K562 (cell line): ENCODE measurements around the gene IQGAP3. TPM values are rescaled to one million over a fixed set of nuclear protein-coding genes. Genes with fewer than 3 reads are reported as not detected.

Experiments used
- ATAC-seq: fragments of 200-7000 bp; cut with Tn5 transposase; 3 replicates; pipeline ENCODE4 v1.9.1; 2020; ENCODE audit warnings: moderate library complexity
- BruUV-seq: library from RNA; stranded (reverse); fragments of 400-500 nt; replicated peaks from 2 replicates; lab custom pipeline; 2021; lab: Mats Ljungman, UMichigan
- CTCF ChIA-PET: fragments of 300-600 bp; formaldehyde crosslinking; extraction: SDS; loops from one replicate; lab custom pipeline; 2021; ENCODE audit warnings: low intra/inter-chr PET ratio; lab: Yijun Ruan, JAX
- POLR2A ChIA-PET: fragments of 300-600, 350-650 bp; sonication (Branson Sonifier 250); formaldehyde crosslinking; extraction: SDS; loops from one replicate; lab custom pipeline; 2021; ENCODE audit warnings: antibody characterized with exemption, inconsistent platforms; lab: Yijun Ruan, JAX
- DNase-seq, 4 experiments: peaks; one replicate each; pipeline versions ENCODE4 v3.0.0 to v3.0.0-alpha.2; 2011 to 2018; ENCODE audit warnings: low spot score in 3 of 4, mixed read lengths in 3 of 4; ENCODE audit errors: extremely low read depth in 1 of 4
- FAIRE-seq: peaks from 2 replicates; lab custom pipeline; 2011; peaks lifted over from hg19 to GRCh38; lab: Jason Lieb, UNC
- H2AFZ ChIP-seq: 2 replicates; pipeline ENCODE4 v1.6.0; 2011; ENCODE audit warnings: low read depth, low read length, control low read depth, inconsistent platforms
- H3K27ac ChIP-seq: fragments of 200-600 bp; 3 replicates; pipeline ENCODE4 v1.8.0; 2011; ENCODE audit warnings: low read depth, mild to moderate bottlenecking, control low read depth, inconsistent platforms, low read length, moderate library complexity, mixed read lengths; ENCODE audit errors: extremely low read depth
- H3K27me3 ChIP-seq, 2 experiments: fragments of 300-600 bp in 1 of 2; 2 replicates in 1 of 2; 3 replicates in 1 of 2; pipeline versions ENCODE4 v1.6.0 to v1.8.0; 2011; ENCODE audit warnings: inconsistent platforms in 2 of 2, low read length in 2 of 2, mild to moderate bottlenecking in 1 of 2, mixed read lengths in 1 of 2, moderate library complexity in 1 of 2; ENCODE audit not compliant: control insufficient read depth in 2 of 2, insufficient read depth in 2 of 2
- H3K36me3 ChIP-seq: fragments of 300-600 bp; 3 replicates; pipeline ENCODE4 v1.8.0; 2011; ENCODE audit warnings: mild to moderate bottlenecking, low read length, inconsistent platforms; ENCODE audit not compliant: control insufficient read depth, insufficient read depth
- H3K4me1 ChIP-seq, 2 experiments: fragments of 200-600 bp in 1 of 2; replicated peaks in 1 of 2; 2 replicates in 1 of 2; 3 replicates in 1 of 2; pipeline versions ENCODE4 v1.5.1 to v1.8.0; 2011; ENCODE audit warnings: inconsistent platforms in 2 of 2, low read length in 2 of 2, mild to moderate bottlenecking in 1 of 2, mixed read lengths in 1 of 2, moderate library complexity in 1 of 2; ENCODE audit not compliant: control insufficient read depth in 2 of 2, insufficient read depth in 2 of 2
- H3K4me2 ChIP-seq: 2 replicates; pipeline ENCODE4 v1.6.1; 2011; ENCODE audit warnings: low read length, control low read depth, inconsistent platforms, mixed read lengths; ENCODE audit not compliant: insufficient read depth
- H3K4me3 ChIP-seq: fragments of 200-600 bp; sonication (generic), shearing (Covaris generic); 2 replicates; pipeline ENCODE4 v1.5.1; 2016; ENCODE audit warnings: control low read depth, inconsistent platforms
- H3K79me2 ChIP-seq: fragments of 200-600 bp; 3 replicates; pipeline ENCODE4 v1.8.0; 2011; ENCODE audit warnings: low read length, inconsistent platforms; ENCODE audit not compliant: control insufficient read depth, insufficient read depth
- H3K9ac ChIP-seq, 2 experiments: 2 replicates each; pipeline versions ENCODE4 v1.6.0 to v1.6.1; 2011; ENCODE audit warnings: low read depth in 2 of 2, low read length in 2 of 2, control low read depth in 1 of 2, inconsistent platforms in 1 of 2, mild to moderate bottlenecking in 1 of 2, mixed read lengths in 1 of 2; ENCODE audit not compliant: insufficient read depth in 1 of 2
- H3K9me1 ChIP-seq: one replicate; pipeline ENCODE4 v1.6.0; 2011; ENCODE audit warnings: inconsistent platforms, mild to moderate bottlenecking, low read length, moderate library complexity; ENCODE audit not compliant: control insufficient read depth, insufficient read depth
- H3K9me3 ChIP-seq: replicated peaks from 2 replicates; pipeline ENCODE4 v1.5.1; 2011; ENCODE audit warnings: low read depth, low read length, inconsistent platforms; ENCODE audit not compliant: control insufficient read depth, insufficient read depth
- H4K20me1 ChIP-seq: replicated peaks from 2 replicates; pipeline ENCODE4 v1.6.1; 2011; ENCODE audit warnings: low read length, inconsistent platforms, mixed read lengths; ENCODE audit not compliant: control insufficient read depth, insufficient read depth
- DACH1 ChIP-seq: fragments of 450-650 bp; IDR thresholded peaks from 2 replicates; pipeline ENCODE4 v1.6.1; 2018; ENCODE audit not compliant: partially characterized antibody
- GABPB1 ChIP-seq: sonication (generic); formaldehyde crosslinking; IDR thresholded peaks from 2 replicates; pipeline ENCODE4 v1.8.0; 2022; ENCODE audit warnings: mild to moderate bottlenecking, missing genetic modification reagents
- HOMEZ ChIP-seq: fragments of 250-450 bp; sonication (Bioruptor Pico); IDR thresholded peaks from 2 replicates; pipeline ENCODE4 v1.4.0; 2020; ENCODE audit warnings: mild to moderate bottlenecking, moderate library complexity
- RBM39 ChIP-seq: fragments of 200-400 bp; formaldehyde crosslinking; optimal IDR thresholded peaks from 2 replicates; pipeline ENCODE3; 2018; ENCODE audit warnings: low read depth, low read length
- RFX5 ChIP-seq: IDR thresholded peaks from 2 replicates; pipeline ENCODE4 v1.6.1; 2011; ENCODE audit warnings: low read depth, mild to moderate bottlenecking, improper control_type of control experiment, low read length
- TRIM24 ChIP-seq, 2 experiments: fragments of 450-650 bp; IDR thresholded peaks; 2 replicates each; pipeline ENCODE4 v1.6.1; 2016
- VEZF1 ChIP-seq: fragments of 200-800 bp; sonication (Bioruptor generic); IDR thresholded peaks from 2 replicates; pipeline ENCODE4 v1.6.1; 2017; ENCODE audit warnings: missing genetic modification characterization, missing compliant biosample characterization
- YBX1 ChIP-seq: fragments of 450-650 bp; IDR thresholded peaks from 2 replicates; pipeline ENCODE4 v1.7.1; 2016; ENCODE audit warnings: mild to moderate bottlenecking
- ZBTB7A ChIP-seq: IDR thresholded peaks from 2 replicates; pipeline ENCODE4 v1.6.1; 2011; ENCODE audit warnings: low read depth, mild to moderate bottlenecking, low read length, moderate library complexity, borderline replicate concordance; ENCODE audit not compliant: control insufficient read depth
- ZNF75A ChIP-seq: fragments of 450-650 bp; formaldehyde crosslinking; IDR thresholded peaks from 2 replicates; pipeline ENCODE4 v1.4.0; 2020; ENCODE audit warnings: mild to moderate bottlenecking
- WGBS: fragments of 100-300 bp; shearing (Covaris generic); methylation state at CpG from one replicate; pipeline ENCODE4 v1.1.6; 2016; ENCODE audit warnings: low coverage, mixed read lengths; ENCODE audit not compliant: insufficient coverage; ENCODE audit errors: missing lambda C conversion rate; 5-methylcytosine and 5-hydroxymethylcytosine counted together
- in situ Hi-C: fragments of 300-500 bp; cut with MboI; formaldehyde crosslinking; loops from 4 replicates; pipeline ENCODE4 v1.15.0; 2018; ENCODE audit warnings: inconsistent platforms, mixed read lengths
- intact Hi-C: fragments of 100-400 bp; cut with micrococcal nuclease; formaldehyde crosslinking; loops from 2 replicates; pipeline ENCODE4 v1.14.2; 2022
- polyA plus RNA-seq, 8 experiments: library from polyadenylated mRNA; depleted of rRNA in 4 of 8; stranded (reverse) in 5 of 8; unstranded in 3 of 8; fragments of >200 nt; fragmentation: Nextera tagmentation in 2 of 8; fragmentation: Illumina TruSeq in 1 of 8; extraction: Ambion mirVana in 2 of 8; extraction: Trizol in 1 of 8; gene quantifications; 2 replicates each; pipeline versions ENCODE4 v1.2.1 to v1.2.3, GENCODE V29; 2011 to 2014; ENCODE audit warnings: inconsistent platforms in 1 of 8, missing spikeins in 1 of 8
- total RNA-seq, 7 experiments: library from RNA; depleted of rRNA in 6 of 7; stranded (reverse); fragments of >200 nt in 6 of 7; fragmentation: Illumina TruSeq in 2 of 7; extraction: Trizol in 2 of 7; gene quantifications; 2 replicates each; pipeline versions ENCODE4 v1.2.1 to v1.2.3, GENCODE V29; 2011 to 2021; ENCODE audit warnings: low replicate concordance in 1 of 7
- TF ChIP-seq, protein P1 (sequence below): sonication (generic); formaldehyde crosslinking; IDR thresholded peaks from 2 replicates; pipeline ENCODE4 v1.8.0; 2022; ENCODE audit warnings: missing genetic modification reagents, mild to moderate bottlenecking, borderline replicate concordance

IQGAP3 gene
- total and polyA plus RNA-seq, 9 of the 15 experiments (the other 6 are each of a cell fraction or from before 2014, with no cell fraction given), result 1.4 to 16.6 (median 11.9) TPM

DNA sequence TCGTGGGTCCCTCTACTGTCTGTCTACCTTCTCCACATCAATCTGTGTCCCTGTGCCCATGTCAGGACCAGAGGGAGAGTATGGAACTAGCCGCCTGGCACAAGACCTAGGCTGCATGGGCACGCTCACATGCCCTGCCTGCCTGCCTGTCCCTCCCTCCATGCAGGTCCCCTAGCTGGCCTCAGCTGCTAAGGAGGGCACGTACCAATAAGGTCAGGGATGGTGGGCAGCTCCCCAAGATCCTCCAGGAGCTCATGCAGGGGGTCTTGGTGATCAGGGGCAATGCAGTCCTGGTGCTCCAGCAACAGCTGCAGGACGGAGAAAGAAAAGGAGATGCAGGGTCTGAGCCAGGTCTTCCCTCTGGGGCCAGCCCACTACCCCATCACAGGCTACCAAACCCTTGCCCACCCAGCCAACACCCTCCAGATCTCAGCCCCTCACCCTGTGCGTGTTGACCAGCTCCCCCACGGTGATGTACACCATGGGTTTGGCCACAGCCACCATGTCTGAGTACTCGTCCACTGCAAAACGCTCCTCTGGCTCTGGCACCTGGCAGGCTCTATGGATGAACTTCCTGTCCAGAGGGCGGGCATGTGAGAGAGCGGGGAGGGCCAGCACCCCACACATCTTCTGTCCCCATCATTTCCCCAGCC lies 38.7 kb downstream of the IQGAP3 start:
- POLR2A ChIA-PET, result interaction anchor here (1.8 kb wide), 1 partner anchor 9 kb away, joined by 10 read pairs; no protein-coding TSS in a partner anchor
- CTCF ChIA-PET, result no interaction called here
- Histone ChIP-seq H3K79me2 (no peaks in the 10 kb centered on the region), H2AFZ (no peak overlapping the region), H3K9ac (no peak overlapping the region), H3K4me1 (0 out of 5 replicates have a peak, but pooled peaks cover 0 to 3% of the 10 kb centered on the region in 2 experiments), H3K9me3 (no peaks in the 10 kb centered on the region), H3K9me1 (no peaks in the 10 kb centered on the region), H3K4me3 (no peak overlapping the region), H4K20me1 (no peaks in the 10 kb centered on the region), H3K36me3 (peaks cover 67% of the 10 kb centered on the region; the same call in 2 of the 3 replicates), H3K27me3 (no peaks in the 10 kb centered on the region), H3K27ac (no peak overlapping the region), H3K4me2 (no peak overlapping the region)
- 70% methylated on average over 11 of the region's 11 CpGs for WGBS
- BruUV-seq, result no TSS peak
- in situ Hi-C loops (no loop called here), intact Hi-C loops (no loop called here)
- ATAC-seq, result no peak
- TF ChIP-seq ZBTB7A, result no peak
- no peak for TF ChIP-seq RFX5
- TF ChIP-seq HOMEZ (CRISPR knock-in tag), result no peak
- no peak for TF ChIP-seq ZNF75A (CRISPR knock-in tag)
- no peak for TF ChIP-seq RBM39
- TF ChIP-seq TRIM24 (IDR thresholded peaks at IDR 0.05), result no peak
- no peak for TF ChIP-seq YBX1
- no peak for TF ChIP-seq VEZF1 (CRISPR knock-in tag)
- no peak for TF ChIP-seq DACH1
- TF ChIP-seq, protein P1, sequence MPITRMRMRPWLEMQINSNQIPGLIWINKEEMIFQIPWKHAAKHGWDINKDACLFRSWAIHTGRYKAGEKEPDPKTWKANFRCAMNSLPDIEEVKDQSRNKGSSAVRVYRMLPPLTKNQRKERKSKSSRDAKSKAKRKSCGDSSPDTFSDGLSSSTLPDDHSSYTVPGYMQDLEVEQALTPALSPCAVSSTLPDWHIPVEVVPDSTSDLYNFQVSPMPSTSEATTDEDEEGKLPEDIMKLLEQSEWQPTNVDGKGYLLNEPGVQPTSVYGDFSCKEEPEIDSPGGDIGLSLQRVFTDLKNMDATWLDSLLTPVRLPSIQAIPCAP (CRISPR knock-in tag), result no peak
- no peak for TF ChIP-seq GABPB1 (CRISPR knock-in tag)
- no peak for FAIRE-seq
- DNase-seq, result no peak
